HG03103 (cell line): ENCODE measurements around the gene SLC24A4.

Experiments used
- ATAC-seq: cut with Tn5 transposase; IDR thresholded peaks from one replicate; pipeline ENCODE4 v1.9.1; 2021; ENCODE audit warnings: low read depth; ENCODE audit not compliant: unreplicated experiment

Gene SLC24A4

GRCh38 chr14:92323011-92323915 lies at the start of gene SLC24A4:
Gene SLC24A4, plus strand, starts transcription at chr14:92323165. Its CDS starts 666 bp downstream, at chr14:92323831.
- ATAC-seq, result no peak

- no peak for ATAC-seq
These were observed 49.8 kb upstream of the SLC24A4 start for GRCh38 chr14:92273166-92273565.

GRCh38 chr14:92274055-92274454 lies 48.9 kb upstream of the SLC24A4 start:
- no peak for ATAC-seq

- no peak for ATAC-seq
These were observed 46.9 kb upstream of the SLC24A4 start for GRCh38 chr14:92276074-92276473.

GRCh38 chr14:92277031-92277430 lies 45.9 kb upstream of the SLC24A4 start:
- no peak for ATAC-seq

GRCh38 chr14:92280554-92281262 lies 42.3 kb upstream of the SLC24A4 start:
- no peak for ATAC-seq

- no peak for ATAC-seq
These were observed 40.3 kb upstream of the SLC24A4 start for GRCh38 chr14:92282669-92283068.

GRCh38 chr14:92285311-92285710 lies 37.7 kb upstream of the SLC24A4 start:
- no peak for ATAC-seq

GRCh38 chr14:92287987-92288386 lies 35.0 kb upstream of the SLC24A4 start:
- ATAC-seq, result no peak

GRCh38 chr14:92288994-92289660 lies 33.8 kb upstream of the SLC24A4 start:
- ATAC-seq, result no peak

GRCh38 chr14:92292673-92293072 lies 30.3 kb upstream of the SLC24A4 start:
- ATAC-seq, result no peak

GRCh38 chr14:92294506-92294905 lies 28.5 kb upstream of the SLC24A4 start:
- no peak for ATAC-seq

- no peak for ATAC-seq
These were observed 25.0 kb upstream of the SLC24A4 start for GRCh38 chr14:92297818-92298595.

GRCh38 chr14:92302481-92302880 lies 20.5 kb upstream of the SLC24A4 start:
- ATAC-seq, result no peak

- no peak for ATAC-seq
These were observed 14.2 kb upstream of the SLC24A4 start for GRCh38 chr14:92308716-92309115.

- no peak for ATAC-seq
These were observed 12.9 kb upstream of the SLC24A4 start for GRCh38 chr14:92309968-92310530.

GRCh38 chr14:92310776-92311375 lies 12.1 kb upstream of the SLC24A4 start:
- ATAC-seq, result no peak

GRCh38 chr14:92314182-92314581 lies 8.8 kb upstream of the SLC24A4 start:
- ATAC-seq, result no peak

- no peak for ATAC-seq
These were observed 7.7 kb upstream of the SLC24A4 start for GRCh38 chr14:92315050-92315805.
